ENCODE results near the gene LRRC8C. TPM values are rescaled to one million over a fixed set of nuclear protein-coding genes. Genes with fewer than 3 reads are reported as not detected.

The LRRC8C gene
- total and polyA plus RNA-seq, 2 experiments from 2014 or later: 0.89 to 3.9 TPM

GRCh38 chr1:89761901-89762300 lies 129.0 kb downstream of the LRRC8C start:
- no peak for ATAC-seq
- no peaks in the 10 kb centered on the region for H3K9me3 Mint-ChIP-seq
- Histone ChIP-seq H3K4me1 (ENCODE audit: insufficient read depth) (peaks cover 9% of the 10 kb centered on the region), H2AFZ (no peak overlapping the region), H3K9me2 (ENCODE audit: insufficient read depth) (no peaks in the 10 kb centered on the region), H3K27me3 (ENCODE audit: insufficient read depth) (peaks cover 36% of the 10 kb centered on the region), H3K79me2 (replicated peaks; ENCODE audit: insufficient read depth) (no peaks in the 10 kb centered on the region), H3K4me3 (no peak overlapping the region), H3K27ac (ENCODE audit: low read depth) (no peak overlapping the region), H4K20me1 (replicated peaks; ENCODE audit: insufficient read depth) (no peaks in the 10 kb centered on the region), H3K36me3 (ENCODE audit: insufficient read depth) (no peaks in the 10 kb centered on the region), H3F3A (replicated peaks; ENCODE audit: low read depth) (0 out of 2 replicates have a peak, but pooled peaks cover 8% of the 10 kb centered on the region), H3K4me2 (0 out of 2 replicates have a peak overlapping the region, but pooled peaks have one; percentile 94)
- no peak overlapping the region for H3K4me3 Mint-ChIP-seq
- peaks cover 20% of the 10 kb centered on the region for H3K27me3 Mint-ChIP-seq (ENCODE audit: insufficient read depth, low read depth, poor library complexity)
- H3K36me3 Mint-ChIP-seq (ENCODE audit: low read depth): no peaks in the 10 kb centered on the region
- no peak for TF ChIP-seq CTCF (conservative IDR thresholded peaks at IDR 0.05; ENCODE audit: low read depth in 2 of 2)
- no peak for TF ChIP-seq POLR2AphosphoS5 (IDR thresholded peaks at IDR 0.05; ENCODE audit: low read depth)
- no peak for TF ChIP-seq ZNF331 (CRISPR knock-in tag; IDR thresholded peaks at IDR 0.05; ENCODE audit: low read depth)
- no peak for TF ChIP-seq ZNF462 (CRISPR knock-in tag; IDR thresholded peaks at IDR 0.05)
- TF ChIP-seq STAT1 (IDR thresholded peaks at IDR 0.05; ENCODE audit: unreplicated experiment): no peak
- no peak for TF ChIP-seq ZNF114 (CRISPR knock-in tag; IDR thresholded peaks at IDR 0.05)
- TF ChIP-seq ETS1 (IDR thresholded peaks at IDR 0.05): no peak
- no peak for TF ChIP-seq CREB1 (CRISPR knock-in tag; IDR thresholded peaks at IDR 0.05; ENCODE audit: low read depth)
- TF ChIP-seq REST (IDR thresholded peaks at IDR 0.05; ENCODE audit: unreplicated experiment): no peak
- TF ChIP-seq EZH2 (IDR thresholded peaks at IDR 0.05; ENCODE audit: low read depth, unreplicated experiment): no peak
- no peak for TF ChIP-seq JUNB (IDR thresholded peaks at IDR 0.05; ENCODE audit: unreplicated experiment)
- TF ChIP-seq NANOG (IDR thresholded peaks at IDR 0.05; ENCODE audit: borderline replicate concordance): no peak
- no peak for TF ChIP-seq EZH2phosphoT487 (IDR thresholded peaks at IDR 0.05; ENCODE audit: unreplicated experiment)
- DNase-seq (ENCODE audit: low spot score): no peak
- peaks cover 22% of the 10 kb centered on the region for H3K4me1 Mint-ChIP-seq
- no peak overlapping the region for H3K27ac Mint-ChIP-seq

Measured in GM23338 (cell line).